H54 (cell line): Measurements from ENCODE around the gene PSMD12.

Source experiments
- DNase-seq: peaks from one replicate; pipeline ENCODE4 v3.0.0; 2011; ENCODE audit warnings: low spot score, mixed read lengths; ENCODE audit not compliant: insufficient read length
- FAIRE-seq: peaks from 3 replicates; lab custom pipeline; 2011; peaks lifted over from hg19 to GRCh38; lab: Jason Lieb, UNC
- POLR2A ChIP-seq: IDR thresholded peaks from 2 replicates; pipeline ENCODE4 v1.6.1; 2011; ENCODE audit warnings: low read depth, mild to moderate bottlenecking, low read length

The PSMD12 gene

DNA sequence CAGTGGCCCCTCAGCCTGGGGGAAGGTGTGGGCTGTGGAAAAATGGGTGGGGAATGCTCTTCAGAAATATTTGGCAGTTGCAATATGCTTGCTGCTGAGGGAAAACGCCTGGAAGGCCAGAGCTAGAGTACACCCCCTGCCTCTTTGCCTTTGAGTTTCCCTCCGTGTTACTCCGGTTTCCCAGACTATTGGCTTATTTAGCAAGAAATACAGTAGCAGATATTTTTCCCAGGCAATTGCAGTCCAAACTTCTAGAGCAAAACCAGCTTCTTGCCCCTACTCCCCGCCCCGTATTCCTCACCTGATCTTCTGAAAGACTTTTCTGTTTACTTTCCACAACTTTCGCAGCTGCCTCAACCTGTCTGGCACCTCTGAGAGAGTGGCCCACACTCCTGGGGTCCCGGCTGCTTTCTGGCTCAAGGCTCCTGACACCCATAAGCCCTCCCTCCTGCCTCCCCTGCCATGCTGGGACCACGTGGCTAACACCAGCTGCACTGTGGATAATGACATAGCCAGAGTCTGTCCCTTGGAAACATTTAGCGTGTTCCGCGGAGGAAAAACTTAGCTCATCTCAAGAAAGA is 75.6 kb downstream of the PSMD12 start:
- DNase-seq, result no peak
- FAIRE-seq, result no peak
- TF ChIP-seq POLR2A, result no peak

DNA sequence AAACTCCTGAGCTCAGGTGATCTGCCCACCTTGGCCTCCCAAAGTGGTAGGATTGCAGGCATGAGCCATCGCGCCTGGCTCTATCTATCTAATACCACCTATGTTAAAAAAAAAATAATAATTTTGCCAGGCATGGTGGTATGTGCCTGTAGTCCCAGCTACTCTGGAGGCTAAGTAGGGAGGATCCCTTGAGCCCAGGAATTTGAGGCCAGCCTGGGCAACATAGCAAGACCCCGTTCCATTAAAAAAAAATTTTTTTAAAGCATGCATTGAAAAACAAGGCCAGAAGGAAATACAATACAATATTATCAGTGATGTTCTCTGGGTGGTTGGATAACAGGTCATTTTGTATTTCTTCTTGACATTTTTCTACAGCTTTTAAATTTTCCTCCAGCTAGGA is 76.1 kb downstream of the PSMD12 start:
- DNase-seq (no peak), FAIRE-seq (no peak)
- TF ChIP-seq POLR2A, result no peak

DNA sequence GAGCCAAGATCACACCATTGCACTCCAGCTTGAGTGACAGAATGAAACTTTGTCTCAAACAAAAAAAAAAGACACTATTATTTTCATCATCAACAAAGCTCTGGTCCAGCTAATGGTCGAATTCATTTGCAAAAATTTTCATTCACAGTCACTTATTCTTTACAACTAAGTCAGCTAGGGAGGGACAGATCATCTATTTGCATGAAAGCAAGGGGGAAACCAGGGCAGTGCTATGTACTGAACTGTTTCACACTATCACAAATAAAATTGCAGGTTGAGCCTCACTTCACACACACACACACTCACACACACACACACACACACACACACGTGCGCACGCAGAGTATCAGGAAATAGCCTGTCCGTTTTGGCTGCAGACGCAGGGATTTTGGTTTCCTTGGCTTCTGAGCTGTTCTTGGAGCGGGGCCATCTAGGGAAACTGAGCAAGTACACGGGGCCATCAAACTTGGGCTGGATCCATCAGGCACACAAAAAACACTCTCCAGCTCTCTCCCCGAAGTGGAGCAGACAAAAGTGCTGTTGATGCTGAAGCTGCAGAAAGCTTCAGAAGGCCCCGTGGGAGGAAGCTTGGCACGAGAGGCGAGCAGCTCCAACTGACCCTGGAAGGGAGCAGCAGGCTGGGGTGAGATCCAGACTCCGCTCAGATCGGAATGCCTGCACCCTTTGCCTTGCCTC is 77.0 kb downstream of the PSMD12 start:
- FAIRE-seq (no peak), DNase-seq (no peak)
- no peak for TF ChIP-seq POLR2A
